ENCODE data around the gene CES1.

- TF ChIP-seq, protein P1, sequence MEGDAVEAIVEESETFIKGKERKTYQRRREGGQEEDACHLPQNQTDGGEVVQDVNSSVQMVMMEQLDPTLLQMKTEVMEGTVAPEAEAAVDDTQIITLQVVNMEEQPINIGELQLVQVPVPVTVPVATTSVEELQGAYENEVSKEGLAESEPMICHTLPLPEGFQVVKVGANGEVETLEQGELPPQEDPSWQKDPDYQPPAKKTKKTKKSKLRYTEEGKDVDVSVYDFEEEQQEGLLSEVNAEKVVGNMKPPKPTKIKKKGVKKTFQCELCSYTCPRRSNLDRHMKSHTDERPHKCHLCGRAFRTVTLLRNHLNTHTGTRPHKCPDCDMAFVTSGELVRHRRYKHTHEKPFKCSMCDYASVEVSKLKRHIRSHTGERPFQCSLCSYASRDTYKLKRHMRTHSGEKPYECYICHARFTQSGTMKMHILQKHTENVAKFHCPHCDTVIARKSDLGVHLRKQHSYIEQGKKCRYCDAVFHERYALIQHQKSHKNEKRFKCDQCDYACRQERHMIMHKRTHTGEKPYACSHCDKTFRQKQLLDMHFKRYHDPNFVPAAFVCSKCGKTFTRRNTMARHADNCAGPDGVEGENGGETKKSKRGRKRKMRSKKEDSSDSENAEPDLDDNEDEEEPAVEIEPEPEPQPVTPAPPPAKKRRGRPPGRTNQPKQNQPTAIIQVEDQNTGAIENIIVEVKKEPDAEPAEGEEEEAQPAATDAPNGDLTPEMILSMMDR (IDR thresholded peaks at IDR 0.05) = no peak
- TF ChIP-seq POLR2AphosphoS5 (IDR thresholded peaks at IDR 0.05) = no peak
Observed at GRCh38 chr16:55760310-55761001, 72.4 kb downstream of the CES1 start.

All from transverse colon (tissue), 4 donors.